Kidney (tissue), 14 donors: ENCODE measurements around the gene ARMC6. TPM values are rescaled to one million over a fixed set of nuclear protein-coding genes. Genes with fewer than 3 reads are reported as not detected.
"Not testable (repeated sequence)": the region's sequence is repeated elsewhere in the genome, so short reads cannot be mapped to it uniquely, and the experiment has no call there.

Source experiments
- DNase-seq, 5 donors: peaks; one replicate each; pipeline ENCODE4 v3.0.0-alpha.2; 2013 to 2020
- FAIRE-seq: peaks from 2 replicates; lab custom pipeline; 2012; peaks lifted over from hg19 to GRCh38; lab: Jason Lieb, UNC
- H3K27ac ChIP-seq, 2 donors: one replicate each; pipeline ENCODE4 v1.7.0; 2013; ENCODE audit warnings: low read depth in 2 of 2, low read length in 2 of 2, inconsistent platforms in 1 of 2
- H3K27me3 ChIP-seq: one replicate; pipeline ENCODE4 v1.7.1; 2013; ENCODE audit warnings: low read length, inconsistent platforms; ENCODE audit not compliant: control insufficient read depth, insufficient read depth
- H3K36me3 ChIP-seq, 3 donors: one replicate each; pipeline versions ENCODE4 v1.7.0 to v1.7.1; 2013; ENCODE audit warnings: low read length in 3 of 3, control low read depth in 1 of 3, inconsistent platforms in 1 of 3; ENCODE audit not compliant: insufficient read depth in 3 of 3, control insufficient read depth in 2 of 3
- H3K4me1 ChIP-seq, 3 donors: one replicate each; pipeline versions ENCODE4 v1.7.0 to v1.7.1; 2013; ENCODE audit warnings: low read length in 3 of 3, inconsistent platforms in 1 of 3, low read depth in 1 of 3; ENCODE audit not compliant: control insufficient read depth in 2 of 3, insufficient read depth in 2 of 3
- H3K4me3 ChIP-seq, 3 donors: one replicate each; pipeline versions ENCODE4 v1.7.0 to v1.8.1; 2013; ENCODE audit warnings: low read length in 3 of 3, control low read depth in 1 of 3, inconsistent platforms in 1 of 3
- H3K9ac ChIP-seq, 3 donors: one replicate each; pipeline versions ENCODE4 v1.7.0 to v1.7.1; 2013; ENCODE audit warnings: low read length in 3 of 3, control low read depth in 1 of 3, inconsistent platforms in 1 of 3
- H3K9me3 ChIP-seq, 3 donors: one replicate each; pipeline versions ENCODE4 v1.7.0 to v1.7.1; 2013; ENCODE audit warnings: low read length in 3 of 3, control low read depth in 1 of 3, inconsistent platforms in 1 of 3; ENCODE audit not compliant: control insufficient read depth in 2 of 3, insufficient read depth in 1 of 3
- CTCF ChIP-seq: IDR thresholded peaks from 3 replicates; pipeline ENCODE4 v1.5.1; 2012; ENCODE audit warnings: mild to moderate bottlenecking, moderate library complexity, borderline replicate concordance; ENCODE audit not compliant: insufficient read depth; ENCODE audit errors: extremely low read depth
- intact Hi-C: fragments of 100-400 bp; cut with DNase I; formaldehyde crosslinking; loops from one replicate; pipeline ENCODE4 v1.11.1; 2022
- polyA plus RNA-seq: library from polyadenylated mRNA; stranded (reverse); fragments of 350-450 nt; fragmentation: Illumina TruSeq; extraction: RNeasy Lipid Tissue Mini Kit (QIAGEN cat#74804); gene quantifications from one replicate; pipeline ENCODE4 v1.2.3, GENCODE V29; 2014; ENCODE audit warnings: low read depth, low replicate concordance; ENCODE audit not compliant: insufficient read depth
- total RNA-seq: library from RNA; stranded (reverse); fragmentation: NEBNext Ultra II Directional; extraction: Animal tissue kit (Norgen Biotek cat#: 25700); gene quantifications from one replicate; pipeline ENCODE4 v1.2.1, GENCODE V29; 2021
- donor health status: control.
- donor health status: control.
- donor health status: control.
- donor health status: control.
- donor health status: control.
- donor health status: DM: yes; HTN: yes; CAD: no.
- donor health status: Normal renal cell carcinoma (clear cell type).

The ARMC6 gene
- total and polyA plus RNA-seq, 2 donors from 2014 or later: 23.0 to 24.6 TPM

GRCh38 chr19:19021115-19021514, 12.3 kb upstream of the ARMC6 start:
- Histone ChIP-seq H3K4me1 (peaks cover 0 to 7% (median 0%) of the 10 kb centered on the region in 3 donors), H3K4me3 (no peak overlapping the region), H3K27ac (peak overlapping the region; percentile 26 to 59), H3K27me3 (no peaks in the 10 kb centered on the region), H3K36me3 (peaks cover 9 to 49% (median 26%) of the 10 kb centered on the region in 3 donors), H3K9me3 (no peaks in the 10 kb centered on the region), H3K9ac (no peak overlapping the region)
- TF ChIP-seq CTCF: no peak
- FAIRE-seq (no peak), DNase-seq (peak in 2 of 5 donors; percentile 21 to 43)
- intact Hi-C loops: no loop called here

GRCh38 chr19:19022380-19022961, 10.9 kb upstream of the ARMC6 start:
- DNase-seq (no peak), FAIRE-seq (no peak)
- intact Hi-C loops: no loop called here
- no peak overlapping the region for H3K27ac ChIP-seq
- no peaks in the 10 kb centered on the region for H3K27me3 ChIP-seq
- no peak overlapping the region for H3K4me3 ChIP-seq
- H3K9ac ChIP-seq: no peak overlapping the region
- H3K4me1 ChIP-seq: peaks cover 0 to 16% (median 0%) of the 10 kb centered on the region in 3 donors
- no peak for TF ChIP-seq CTCF
- no peaks in the 10 kb centered on the region for H3K9me3 ChIP-seq
- peaks cover 8 to 40% (median 26%) of the 10 kb centered on the region in 3 donors for H3K36me3 ChIP-seq

- peaks cover 8 to 41% (median 26%) of the 10 kb centered on the region in 3 donors for H3K36me3 ChIP-seq
- DNase-seq, H3K27me3 ChIP-seq, H3K9ac ChIP-seq, H3K9me3 ChIP-seq, H3K27ac ChIP-seq, intact Hi-C loops, H3K4me3 ChIP-seq, FAIRE-seq: not testable (repeated sequence)
- H3K4me1 ChIP-seq: peaks cover 0 to 18% (median 0%) of the 10 kb centered on the region in 3 donors
Observed at GRCh38 chr19:19023376-19023775, 10.0 kb upstream of the ARMC6 start.

GRCh38 chr19:19025861-19026260, 7.5 kb upstream of the ARMC6 start:
- FAIRE-seq (no peak), DNase-seq (no peak)
- Histone ChIP-seq H3K9ac (peak overlapping the region in 1 of 3 donors; percentile 12), H3K27me3 (no peaks in the 10 kb centered on the region), H3K36me3 (peaks cover 6 to 34% (median 24%) of the 10 kb centered on the region in 3 donors), H3K4me3 (no peak overlapping the region), H3K4me1 (peaks cover 0 to 18% (median 0%) of the 10 kb centered on the region in 3 donors), H3K27ac (peak overlapping the region; percentile 53 to 74), H3K9me3 (no peaks in the 10 kb centered on the region)
- intact Hi-C loops: no loop called here
- no peak for TF ChIP-seq CTCF
